ENCODE data around the gene MAPT.

The MAPT gene

GRCh38 chr17:45973946-45974859 lies 79.8 kb downstream of the MAPT start:
- no peak for DNase-seq (ENCODE audit: low read depth)

- DNase-seq (ENCODE audit: low read depth), result no peak
Observed at GRCh38 chr17:45974916-45975630, 80.7 kb downstream of the MAPT start.

DNA sequence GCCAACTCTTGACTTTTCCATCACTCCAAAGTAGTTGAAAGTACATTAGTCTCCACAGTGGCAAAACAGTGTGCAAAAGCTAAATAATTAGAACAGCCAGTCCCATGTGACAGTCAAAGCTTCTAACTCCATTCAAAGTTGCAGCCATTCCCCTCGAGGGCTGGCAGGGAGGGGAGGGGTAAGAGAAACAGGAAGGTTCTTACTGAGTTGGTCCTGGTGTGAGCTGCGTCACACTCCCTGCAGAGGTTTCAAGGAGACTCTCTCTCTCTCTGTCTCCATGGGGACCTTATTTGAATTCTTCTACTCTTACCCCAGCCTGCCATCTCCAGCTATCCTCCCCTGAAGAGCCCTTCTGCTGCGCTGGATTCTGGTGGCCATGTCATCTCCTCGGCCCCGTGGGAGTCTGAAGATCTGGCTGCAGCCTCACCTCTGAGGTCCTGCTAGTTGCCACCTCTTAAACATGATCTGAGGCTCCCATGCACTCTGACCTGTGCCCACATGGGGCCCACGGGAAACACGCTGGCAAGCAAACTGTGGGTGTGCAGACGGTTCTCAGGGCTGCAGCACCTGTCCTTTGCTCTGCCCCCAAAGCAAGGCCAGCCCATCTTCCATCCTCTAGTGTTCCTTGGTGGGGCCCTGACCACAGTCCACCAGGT lies 81.4 kb downstream of the MAPT start:
- DNase-seq (ENCODE audit: low read depth), result no peak

DNA sequence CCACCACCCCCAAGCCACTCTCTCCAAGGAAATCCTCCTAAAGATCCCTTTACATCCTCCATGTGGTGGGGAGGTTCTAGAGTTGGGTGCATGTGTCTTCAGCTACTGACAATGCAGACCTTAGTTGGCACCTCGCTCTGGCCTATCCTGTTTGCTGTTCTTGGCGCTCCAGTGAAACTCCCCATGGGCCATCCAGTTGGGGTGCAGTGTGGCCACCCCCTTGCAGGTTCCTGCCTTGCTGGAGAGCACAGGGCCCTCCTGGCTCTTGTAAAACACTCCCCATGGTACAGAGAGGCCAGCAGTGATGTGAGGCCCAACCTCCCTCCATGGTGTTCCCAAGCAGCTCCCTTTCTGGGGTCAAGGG lies 82.0 kb downstream of the MAPT start:
- DNase-seq (ENCODE audit: low read depth), result no peak

DNA sequence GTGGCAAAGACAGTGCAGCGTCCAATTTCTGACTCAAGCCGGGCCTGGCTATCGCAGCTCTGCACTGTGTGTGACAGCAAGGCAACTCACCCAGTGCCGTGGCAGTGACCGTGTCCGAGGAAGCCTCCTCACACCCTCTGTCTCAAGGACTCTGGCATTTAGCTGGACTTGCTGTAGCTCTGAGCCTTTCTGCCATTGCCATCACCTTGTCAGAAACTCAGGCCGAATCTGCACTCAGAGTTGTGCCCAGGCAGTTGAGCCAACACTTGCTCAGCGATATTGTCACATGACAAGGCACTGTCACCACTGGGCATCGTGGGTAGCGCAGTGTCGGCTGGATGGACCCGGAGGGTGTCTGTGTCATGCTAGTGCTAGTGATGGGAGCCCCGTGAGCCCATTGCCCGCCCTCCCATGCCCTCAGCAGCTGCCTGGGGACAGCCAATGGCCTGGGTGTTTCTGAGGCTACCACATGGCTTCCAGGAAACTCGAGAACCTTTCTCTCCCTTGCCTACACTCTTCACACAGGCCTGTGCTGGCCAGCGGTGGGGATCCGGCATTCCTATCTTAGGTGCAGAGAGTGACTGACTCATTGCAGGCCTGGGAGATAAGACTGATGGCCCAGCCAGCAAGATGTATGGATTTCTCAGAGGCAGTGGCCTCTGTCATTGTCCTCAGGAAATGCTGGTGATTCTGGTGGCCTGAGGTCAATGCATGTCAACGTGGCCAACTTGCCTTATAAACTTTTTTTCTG lies 82.6 kb downstream of the MAPT start:
- DNase-seq (ENCODE audit: low read depth), result no peak

GRCh38 chr17:45977506-45977824 lies 83.1 kb downstream of the MAPT start:
- DNase-seq (ENCODE audit: low read depth), result no peak

- DNase-seq (ENCODE audit: low read depth), result no peak
Observed at GRCh38 chr17:45977976-45978626, 83.7 kb downstream of the MAPT start.

DNA sequence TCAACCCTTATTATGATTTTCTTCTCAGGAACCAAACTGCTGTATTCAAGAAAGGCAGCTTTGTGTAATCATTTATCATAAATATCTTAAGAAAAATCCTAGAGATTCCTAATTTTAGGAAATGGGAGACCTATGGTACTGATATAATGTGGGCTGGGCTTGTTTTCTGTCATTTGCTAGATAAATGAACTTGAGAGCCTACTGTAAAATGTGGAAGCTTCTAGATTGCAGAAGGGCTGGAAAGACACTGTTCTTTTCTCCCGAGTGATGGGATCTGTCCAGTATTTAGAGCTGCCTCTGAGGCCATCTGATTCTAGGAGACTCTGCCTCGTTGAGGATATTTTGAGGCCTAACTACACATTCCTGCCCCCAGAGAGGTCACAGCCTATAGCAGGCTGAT lies 84.8 kb downstream of the MAPT start:
- no peak for DNase-seq (ENCODE audit: low read depth)

DNA sequence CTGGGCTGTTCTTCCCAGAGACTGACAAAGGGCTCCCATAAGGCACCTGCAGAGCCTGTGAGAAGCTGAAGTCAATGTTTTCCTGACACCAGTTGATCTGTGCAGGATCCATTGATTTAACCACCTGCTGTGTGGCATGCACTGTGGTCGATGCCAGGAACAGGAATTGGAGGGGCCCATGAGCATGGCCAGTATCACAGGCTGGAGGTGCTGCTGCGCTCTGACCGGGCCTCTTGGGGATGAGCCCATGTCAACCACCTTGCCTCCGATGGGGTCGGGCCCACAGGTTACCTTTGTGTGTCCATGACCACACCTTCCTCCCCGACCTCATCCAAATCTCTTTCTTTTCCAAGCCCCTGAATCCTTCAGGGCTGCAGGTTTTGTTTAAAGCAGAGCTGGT lies 86.5 kb downstream of the MAPT start:
- no peak for DNase-seq (ENCODE audit: low read depth)

GRCh38 chr17:45981306-45981705 lies 87.0 kb downstream of the MAPT start:
- DNase-seq (ENCODE audit: low read depth), result no peak

GRCh38 chr17:45982791-45983613 lies 88.6 kb downstream of the MAPT start:
- DNase-seq (ENCODE audit: low read depth), result no peak

DNA sequence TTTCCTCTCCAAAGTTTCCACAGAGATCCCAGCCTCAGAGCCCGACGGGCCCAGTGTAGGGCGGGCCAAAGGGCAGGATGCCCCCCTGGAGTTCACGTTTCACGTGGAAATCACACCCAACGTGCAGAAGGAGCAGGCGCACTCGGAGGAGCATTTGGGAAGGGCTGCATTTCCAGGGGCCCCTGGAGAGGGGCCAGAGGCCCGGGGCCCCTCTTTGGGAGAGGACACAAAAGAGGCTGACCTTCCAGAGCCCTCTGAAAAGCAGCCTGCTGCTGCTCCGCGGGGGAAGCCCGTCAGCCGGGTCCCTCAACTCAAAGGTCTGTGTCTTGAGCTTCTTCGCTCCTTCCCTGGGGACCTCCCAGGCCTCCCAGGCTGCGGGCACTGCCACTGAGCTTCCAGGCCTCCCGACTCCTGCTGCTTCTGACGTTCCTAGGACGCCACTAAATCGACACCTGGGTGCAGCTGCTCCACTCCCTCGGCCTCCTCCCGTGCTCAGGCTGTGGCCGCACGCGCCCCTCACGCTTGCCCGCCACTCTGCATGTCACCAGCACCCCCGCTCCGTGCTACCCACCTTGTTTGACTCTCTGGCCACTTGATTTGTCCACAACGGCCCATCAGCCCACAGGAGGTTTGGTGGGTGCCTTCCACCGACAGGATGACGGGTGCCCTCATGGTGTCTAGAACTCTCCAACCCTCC lies 89.4 kb downstream of the MAPT start:
- DNase-seq (ENCODE audit: low read depth), result no peak

DNA sequence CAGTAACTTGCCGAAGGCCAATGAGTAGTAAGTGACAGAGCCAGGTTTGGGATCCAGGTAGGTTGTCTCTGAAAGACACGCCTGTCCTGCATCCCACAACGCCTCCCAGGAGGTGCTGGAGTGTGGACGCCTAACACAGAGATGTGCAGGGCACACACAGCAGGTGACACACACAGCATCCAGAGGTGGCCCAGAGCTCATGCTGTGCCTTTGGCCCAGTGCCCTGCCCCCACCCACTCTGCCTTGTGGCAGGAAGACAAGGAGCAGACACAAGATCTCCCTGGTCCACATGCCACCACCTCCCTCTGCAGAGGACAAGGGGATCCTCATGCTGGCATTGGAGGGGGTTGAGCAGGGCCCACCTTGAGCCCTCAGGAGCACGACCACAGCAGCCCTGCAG lies 90.0 kb downstream of the MAPT start:
- DNase-seq (ENCODE audit: low read depth), result no peak

GRCh38 chr17:45985447-45985846 lies 91.1 kb downstream of the MAPT start:
- no peak for DNase-seq (ENCODE audit: low read depth)

DNA sequence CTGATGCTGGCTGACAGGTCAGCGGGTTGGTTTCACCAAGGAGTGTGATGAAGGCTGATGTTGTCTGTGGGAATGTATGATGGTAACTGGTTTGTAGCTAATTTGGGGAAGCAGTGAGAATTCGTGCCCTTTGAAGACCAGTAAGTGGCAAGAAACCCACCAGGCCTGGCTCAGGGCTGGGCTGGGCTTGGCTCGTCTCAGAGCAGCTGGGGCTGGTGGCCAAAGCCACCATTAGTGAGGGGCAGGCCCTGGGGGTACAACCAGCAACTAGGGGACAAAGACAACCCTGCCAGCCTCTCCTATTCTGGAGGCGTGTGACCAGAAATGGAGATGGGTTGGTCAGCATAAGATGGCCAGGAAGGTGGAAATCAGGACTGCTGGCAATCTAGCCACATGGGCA lies 91.7 kb downstream of the MAPT start:
- no peak for DNase-seq (ENCODE audit: low read depth)

GRCh38 chr17:45987706-45988105 lies 93.4 kb downstream of the MAPT start:
- no peak for DNase-seq (ENCODE audit: low read depth)

- DNase-seq (ENCODE audit: low read depth), result no peak
Observed at GRCh38 chr17:45989759-45990158, 95.4 kb downstream of the MAPT start.

DNA sequence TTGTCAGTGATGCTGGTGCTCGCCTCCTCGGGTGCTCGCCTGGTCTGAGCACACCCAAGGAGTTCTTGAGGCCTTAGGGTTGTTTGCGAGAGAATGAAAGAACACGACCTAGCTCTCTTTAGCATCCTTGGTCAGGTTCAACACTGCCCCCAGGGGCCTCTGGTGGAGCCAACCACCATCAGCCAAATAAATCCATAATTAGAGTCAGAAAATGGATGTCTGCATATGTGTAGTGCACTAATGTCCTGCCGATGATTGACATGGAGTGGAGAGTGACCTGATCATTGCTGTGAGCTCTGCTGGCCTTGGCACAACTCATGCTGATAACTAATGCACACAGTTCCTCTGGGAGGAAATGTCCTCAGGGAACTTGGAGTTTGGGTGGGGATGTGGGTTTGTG lies 96.5 kb downstream of the MAPT start:
- no peak for DNase-seq (ENCODE audit: low read depth)

GRCh38 chr17:45991341-45991740 lies 97.0 kb downstream of the MAPT start:
- DNase-seq (ENCODE audit: low read depth), result no peak

GRCh38 chr17:45992175-45992574 lies 97.8 kb downstream of the MAPT start:
- DNase-seq (ENCODE audit: low read depth), result no peak

All from GM04503 (cell line).